ENCODE results near the gene GPR61. TPM values are rescaled to one million over a fixed set of nuclear protein-coding genes. Genes with fewer than 3 reads are reported as not detected.

Gene GPR61, protein sequence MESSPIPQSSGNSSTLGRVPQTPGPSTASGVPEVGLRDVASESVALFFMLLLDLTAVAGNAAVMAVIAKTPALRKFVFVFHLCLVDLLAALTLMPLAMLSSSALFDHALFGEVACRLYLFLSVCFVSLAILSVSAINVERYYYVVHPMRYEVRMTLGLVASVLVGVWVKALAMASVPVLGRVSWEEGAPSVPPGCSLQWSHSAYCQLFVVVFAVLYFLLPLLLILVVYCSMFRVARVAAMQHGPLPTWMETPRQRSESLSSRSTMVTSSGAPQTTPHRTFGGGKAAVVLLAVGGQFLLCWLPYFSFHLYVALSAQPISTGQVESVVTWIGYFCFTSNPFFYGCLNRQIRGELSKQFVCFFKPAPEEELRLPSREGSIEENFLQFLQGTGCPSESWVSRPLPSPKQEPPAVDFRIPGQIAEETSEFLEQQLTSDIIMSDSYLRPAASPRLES
- not detected in 2 replicates for total RNA-seq (2012; rRNA removed)

DNA sequence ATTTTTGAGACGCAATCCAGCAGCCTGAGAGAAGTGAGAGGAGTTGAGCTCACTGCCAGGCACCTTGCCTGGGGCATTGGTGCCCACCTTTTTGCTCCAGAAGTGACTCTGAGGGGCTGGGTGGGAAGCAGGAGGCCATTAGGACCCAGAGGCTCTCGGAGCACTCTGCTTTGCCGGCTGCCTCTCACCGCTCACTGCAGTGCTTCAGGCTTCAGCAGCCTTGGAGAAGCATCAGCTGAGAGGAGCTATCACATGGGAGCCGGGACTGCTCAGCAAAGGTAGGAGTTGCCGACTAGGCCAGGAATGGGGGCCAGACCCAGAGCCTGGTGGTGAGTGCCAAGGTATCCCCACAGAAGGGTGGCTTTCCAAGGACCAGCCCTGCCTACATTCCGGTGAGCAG, at the start of gene GPR61:
Gene GPR61 (plus strand): TSS at position 197 of the 400 bp plus-strand sequence. CDS start 3,151 bp downstream, outside the sequence.
- Histone ChIP-seq H3K9ac (ENCODE audit: low read depth, low read length) (no peak within 1 kb of the TSS), H3K4me3 (ENCODE audit: low read length) (no peak within 1 kb of the TSS), H3K9me3 (replicated peaks; ENCODE audit: low read length) (no peaks in the 10 kb centered on the region), H3K36me3 (ENCODE audit: insufficient read depth, low read length) (no peaks in the 10 kb centered on the region), H3K27me3 (ENCODE audit: control insufficient read depth, insufficient read depth, low read length) (peaks cover 12% of the 10 kb centered on the region), H3K4me1 (ENCODE audit: control insufficient read depth, insufficient read depth, low read length) (peaks cover 7% of the 10 kb centered on the region), H3K4me2 (ENCODE audit: low read length) (no peak within 1 kb of the TSS)

GRCh38 chr1:109490029-109490933, 49.4 kb upstream of the GPR61 start:
- Histone ChIP-seq H3K9me3 (replicated peaks; ENCODE audit: low read length) (no peaks in the 10 kb centered on the region), H3K4me1 (ENCODE audit: control insufficient read depth, insufficient read depth, low read length) (peaks cover 15% of the 10 kb centered on the region), H3K36me3 (ENCODE audit: insufficient read depth, low read length) (peaks cover 36% of the 10 kb centered on the region), H3K4me3 (ENCODE audit: low read length) (no peak overlapping the region), H3K27me3 (ENCODE audit: control insufficient read depth, insufficient read depth, low read length) (no peaks in the 10 kb centered on the region), H3K4me2 (ENCODE audit: low read length) (no peak overlapping the region), H3K9ac (ENCODE audit: low read depth, low read length) (no peak overlapping the region)

DNA sequence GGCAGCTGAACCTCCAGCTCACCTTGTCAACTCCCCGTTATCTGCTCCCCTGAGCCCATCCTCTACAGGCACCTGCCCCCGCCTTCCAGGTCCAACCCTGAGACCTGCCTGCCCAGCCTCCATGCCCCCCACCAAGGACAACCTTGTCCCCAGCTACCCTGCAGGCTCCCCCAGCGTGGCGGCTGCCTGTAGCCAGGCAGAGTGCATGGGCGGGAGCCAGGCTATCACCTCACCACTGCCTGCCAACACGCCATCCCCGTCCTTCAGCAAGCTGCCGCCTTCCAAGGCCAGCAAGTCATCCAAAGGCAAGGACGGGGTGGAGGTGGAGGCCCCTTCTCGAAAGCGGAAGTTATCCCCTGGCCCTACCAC, 48.8 kb upstream of the GPR61 start:
- H3K36me3 ChIP-seq (ENCODE audit: insufficient read depth, low read length): peaks cover 40% of the 10 kb centered on the region
- no peaks in the 10 kb centered on the region for H3K9me3 ChIP-seq (replicated peaks; ENCODE audit: low read length)
- H3K4me1 ChIP-seq (ENCODE audit: control insufficient read depth, insufficient read depth, low read length): peaks cover 12% of the 10 kb centered on the region
- no peak overlapping the region for H3K4me2 ChIP-seq (ENCODE audit: low read length)
- H3K4me3 ChIP-seq (ENCODE audit: low read length): no peak overlapping the region
- H3K9ac ChIP-seq (ENCODE audit: low read depth, low read length): no peak overlapping the region
- no peaks in the 10 kb centered on the region for H3K27me3 ChIP-seq (ENCODE audit: control insufficient read depth, insufficient read depth, low read length)

GRCh38 chr1:109491372-109491771, 48.3 kb upstream of the GPR61 start:
- Histone ChIP-seq H3K4me3 (ENCODE audit: low read length) (no peak overlapping the region), H3K36me3 (ENCODE audit: insufficient read depth, low read length) (peaks cover 40% of the 10 kb centered on the region), H3K4me1 (ENCODE audit: control insufficient read depth, insufficient read depth, low read length) (peaks cover 12% of the 10 kb centered on the region)

DNA sequence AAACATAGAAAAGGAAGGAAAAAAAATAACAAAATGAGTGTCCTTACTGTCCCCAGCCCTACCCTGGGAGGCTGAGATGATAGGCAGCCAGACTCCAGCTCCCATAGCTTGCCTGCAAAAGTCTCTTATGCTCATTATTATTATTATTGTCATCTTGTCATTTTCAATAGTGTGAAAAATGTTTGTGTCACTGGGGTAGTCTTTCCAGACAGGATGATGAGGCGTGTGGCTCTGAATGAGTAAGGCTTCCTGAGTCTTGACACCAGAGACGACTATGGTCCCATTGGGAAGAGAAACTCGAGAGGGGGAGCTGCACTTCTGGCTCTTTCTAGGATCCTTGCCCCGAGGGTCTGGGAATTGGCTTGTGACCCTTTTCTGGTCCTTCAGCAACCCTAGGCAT, 46.9 kb upstream of the GPR61 start:
- no peaks in the 10 kb centered on the region for H3K27me3 ChIP-seq (ENCODE audit: control insufficient read depth, insufficient read depth, low read length)
- H3K4me3 ChIP-seq (ENCODE audit: low read length): no peak overlapping the region
- H3K4me2 ChIP-seq (ENCODE audit: low read length): no peak overlapping the region
- peaks cover 12% of the 10 kb centered on the region for H3K4me1 ChIP-seq (ENCODE audit: control insufficient read depth, insufficient read depth, low read length)
- no peaks in the 10 kb centered on the region for H3K9me3 ChIP-seq (replicated peaks; ENCODE audit: low read length)
- no peak overlapping the region for H3K9ac ChIP-seq (ENCODE audit: low read depth, low read length)
- peaks cover 38% of the 10 kb centered on the region for H3K36me3 ChIP-seq (ENCODE audit: insufficient read depth, low read length)

More at GRCh38 chr1:109491372-109491771, 48.3 kb upstream of the GPR61 start:
- Histone ChIP-seq H3K9me3 (replicated peaks; ENCODE audit: low read length) (no peaks in the 10 kb centered on the region), H3K27me3 (ENCODE audit: control insufficient read depth, insufficient read depth, low read length) (no peaks in the 10 kb centered on the region), H3K4me2 (ENCODE audit: low read length) (no peak overlapping the region), H3K9ac (ENCODE audit: low read depth, low read length) (no peak overlapping the region)

DNA sequence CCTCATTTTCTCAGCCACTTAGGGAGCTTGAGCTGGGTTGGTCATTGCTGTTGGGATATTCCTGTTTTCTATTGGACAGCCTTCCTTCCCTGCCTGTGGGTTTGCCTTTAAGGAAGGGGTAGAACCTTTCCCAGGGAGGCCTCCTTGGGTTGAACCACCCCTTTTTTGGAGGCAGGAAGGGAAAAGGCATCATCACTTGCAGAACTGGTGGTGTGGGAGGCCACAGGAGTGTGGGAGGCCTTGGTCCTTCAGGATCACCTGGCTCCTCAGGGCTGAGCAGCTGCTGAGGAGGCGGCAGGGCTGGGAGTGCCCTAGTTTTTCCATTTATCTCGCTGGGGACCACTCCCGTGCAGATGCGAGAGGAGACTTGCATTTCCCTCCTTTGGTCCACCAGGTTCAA, 46.4 kb upstream of the GPR61 start:
- H3K4me1 ChIP-seq (ENCODE audit: control insufficient read depth, insufficient read depth, low read length): peaks cover 15% of the 10 kb centered on the region
- peak overlapping the region; percentile 68 for H3K4me2 ChIP-seq (ENCODE audit: low read length)
- H3K4me3 ChIP-seq (ENCODE audit: low read length): no peak overlapping the region
- peak overlapping the region; percentile 79 for H3K9ac ChIP-seq (ENCODE audit: low read depth, low read length)
- peaks cover 35% of the 10 kb centered on the region for H3K36me3 ChIP-seq (ENCODE audit: insufficient read depth, low read length)
- no peaks in the 10 kb centered on the region for H3K27me3 ChIP-seq (ENCODE audit: control insufficient read depth, insufficient read depth, low read length)
- H3K9me3 ChIP-seq (replicated peaks; ENCODE audit: low read length): no peaks in the 10 kb centered on the region

GRCh38 chr1:109493805-109494539, 45.7 kb upstream of the GPR61 start, which contains the start of gene CYB561D1:
TSS of gene CYB561D1 (plus strand) at chr1:109494094. CDS start at chr1:109494140, 46 bp downstream.
- Histone ChIP-seq H3K9me3 (replicated peaks; ENCODE audit: low read length) (no peaks in the 10 kb centered on the region), H3K4me3 (ENCODE audit: low read length) (peak within 1 kb of the TSS; percentile 93), H3K4me1 (ENCODE audit: control insufficient read depth, insufficient read depth, low read length) (peaks cover 21% of the 10 kb centered on the region), H3K36me3 (ENCODE audit: insufficient read depth, low read length) (peaks cover 29% of the 10 kb centered on the region), H3K9ac (ENCODE audit: low read depth, low read length) (peak within 1 kb of the TSS; percentile 79), H3K27me3 (ENCODE audit: control insufficient read depth, insufficient read depth, low read length) (no peaks in the 10 kb centered on the region), H3K4me2 (ENCODE audit: low read length) (peak within 1 kb of the TSS; percentile 85)

DNA sequence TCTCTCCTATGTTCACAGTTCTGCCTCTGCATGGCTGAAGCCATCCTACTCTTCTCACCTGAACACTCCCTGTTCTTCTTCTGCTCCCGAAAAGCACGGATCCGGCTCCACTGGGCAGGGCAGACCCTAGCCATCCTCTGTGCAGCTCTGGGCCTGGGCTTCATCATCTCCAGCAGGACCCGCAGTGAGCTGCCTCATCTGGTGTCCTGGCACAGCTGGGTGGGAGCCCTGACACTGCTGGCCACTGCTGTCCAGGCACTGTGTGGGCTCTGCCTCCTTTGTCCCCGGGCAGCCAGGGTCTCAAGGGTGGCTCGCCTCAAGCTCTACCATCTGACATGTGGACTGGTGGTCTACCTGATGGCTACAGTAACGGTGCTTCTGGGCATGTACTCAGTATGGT, 43.9 kb upstream of the GPR61 start:
- H3K4me3 ChIP-seq (ENCODE audit: low read length): no peak overlapping the region
- peaks cover 30% of the 10 kb centered on the region for H3K4me1 ChIP-seq (ENCODE audit: control insufficient read depth, insufficient read depth, low read length)
- no peaks in the 10 kb centered on the region for H3K27me3 ChIP-seq (ENCODE audit: control insufficient read depth, insufficient read depth, low read length)
- H3K9ac ChIP-seq (ENCODE audit: low read depth, low read length): no peak overlapping the region
- H3K9me3 ChIP-seq (replicated peaks; ENCODE audit: low read length): no peaks in the 10 kb centered on the region
- peaks cover 31% of the 10 kb centered on the region for H3K36me3 ChIP-seq (ENCODE audit: insufficient read depth, low read length)
- no peak overlapping the region for H3K4me2 ChIP-seq (ENCODE audit: low read length)

GRCh38 chr1:109497449-109498160, 42.1 kb upstream of the GPR61 start:
- Histone ChIP-seq H3K4me3 (ENCODE audit: low read length) (no peak overlapping the region), H3K4me2 (ENCODE audit: low read length) (no peak overlapping the region), H3K9ac (ENCODE audit: low read depth, low read length) (no peak overlapping the region), H3K4me1 (ENCODE audit: control insufficient read depth, insufficient read depth, low read length) (peaks cover 30% of the 10 kb centered on the region), H3K36me3 (ENCODE audit: insufficient read depth, low read length) (peaks cover 28% of the 10 kb centered on the region), H3K9me3 (replicated peaks; ENCODE audit: low read length) (no peaks in the 10 kb centered on the region), H3K27me3 (ENCODE audit: control insufficient read depth, insufficient read depth, low read length) (no peaks in the 10 kb centered on the region)

- Histone ChIP-seq H3K9me3 (replicated peaks; ENCODE audit: low read length) (no peaks in the 10 kb centered on the region), H3K4me1 (ENCODE audit: control insufficient read depth, insufficient read depth, low read length) (peaks cover 30% of the 10 kb centered on the region), H3K9ac (ENCODE audit: low read depth, low read length) (no peak overlapping the region), H3K36me3 (ENCODE audit: insufficient read depth, low read length) (peaks cover 31% of the 10 kb centered on the region), H3K4me3 (ENCODE audit: low read length) (no peak overlapping the region), H3K4me2 (ENCODE audit: low read length) (no peak overlapping the region), H3K27me3 (ENCODE audit: control insufficient read depth, insufficient read depth, low read length) (no peaks in the 10 kb centered on the region)
Observed at GRCh38 chr1:109498161-109498801, 41.4 kb upstream of the GPR61 start.
